ENCODE data around the gene HSPB6.

GRCh38 chr19:35720648-35721047, 36.2 kb downstream of the HSPB6 start:
- TF ChIP-seq POLR2A (IDR thresholded peaks at IDR 0.05) (no peak), CTCF (IDR thresholded peaks at IDR 0.05) (no peak), POLR2AphosphoS5 (IDR thresholded peaks at IDR 0.05) (no peak), EP300 (IDR thresholded peaks at IDR 0.05; ENCODE audit: low read depth) (no peak)

Data from transverse colon (tissue), 4 donors.